ENCODE results near the gene MYEOV. TPM values are rescaled to one million over a fixed set of nuclear protein-coding genes. Genes with fewer than 3 reads are reported as not detected.

The MYEOV gene
- polyA plus RNA-seq, 1 donor (not counting 4 experiments of a cell fraction or from before 2014, with no cell fraction given): 1.4 TPM

- Histone ChIP-seq H3K27me3 (ENCODE audit: control insufficient read depth, extremely low read depth, insufficient read depth, low read length) (no peaks in the 10 kb centered on the region), H2AFZ (ENCODE audit: control insufficient read depth, low read length) (no peak overlapping the region), H3K4me2 (ENCODE audit: control insufficient read depth, extremely low read depth, insufficient read depth, low read depth, low read length) (no peak overlapping the region), H3K9me1 (ENCODE audit: control insufficient read depth, extremely low read depth, insufficient read depth, low read length) (no peaks in the 10 kb centered on the region), H3K9ac (ENCODE audit: control insufficient read depth, extremely low read depth, insufficient read depth, low read length) (no peak overlapping the region), H3K27ac (ENCODE audit: control insufficient read depth, insufficient read depth, low read length) (no peak overlapping the region), H4K20me1 (ENCODE audit: control insufficient read depth, extremely low read depth, insufficient read depth, low read length) (no peaks in the 10 kb centered on the region), H3K9me3 (ENCODE audit: control insufficient read depth, low read depth, low read length) (no peaks in the 10 kb centered on the region), H3K79me2 (ENCODE audit: control insufficient read depth, insufficient read depth, low read length) (no peaks in the 10 kb centered on the region), H3K4me1 (ENCODE audit: control insufficient read depth, extremely low read depth, insufficient read depth, low read length) (peaks cover 6% of the 10 kb centered on the region), H3K4me3 (ENCODE audit: control insufficient read depth in 2 of 3, extremely low read depth in 1 of 3, insufficient read depth in 2 of 3, low read depth in 1 of 3, low read length in 3 of 3) (no peak overlapping the region), H3K36me3 (ENCODE audit: control insufficient read depth in 2 of 2, extremely low read depth in 1 of 2, insufficient read depth in 2 of 2, low read length in 2 of 2) (no peaks in the 10 kb centered on the region)
- dilution Hi-C loops (cut with MboI; ENCODE audit: extremely low pct_ligation_motif_present, low sequenced_read_pairs): no loop called here
- DNase-seq (ENCODE audit: low read depth, low spot score) (no peak), FAIRE-seq (no peak)
- no peak for TF ChIP-seq CTCF (optimal IDR thresholded peaks at IDR 0.05 in 1 of 3, IDR thresholded peaks at IDR 0.05 in 1 of 3, conservative IDR thresholded peaks at IDR 0.05 in 1 of 3; ENCODE audit: extremely low read depth in 1 of 3, insufficient read depth in 2 of 3, low read length in 3 of 3)
- no peak for TF ChIP-seq EZH2 (IDR thresholded peaks at IDR 0.05; ENCODE audit: low read length)
These were observed 20.0 kb downstream of the MYEOV start for GRCh38 chr11:69313992-69314391.

GRCh38 chr11:69314555-69314954 lies 20.6 kb downstream of the MYEOV start:
- dilution Hi-C loops (cut with MboI; ENCODE audit: extremely low pct_ligation_motif_present, low sequenced_read_pairs): no loop called here
- H3K4me3 ChIP-seq (ENCODE audit: control insufficient read depth in 2 of 3, extremely low read depth in 1 of 3, insufficient read depth in 2 of 3, low read depth in 1 of 3, low read length in 3 of 3): no peak overlapping the region
- no peaks in the 10 kb centered on the region for H3K79me2 ChIP-seq (ENCODE audit: control insufficient read depth, insufficient read depth, low read length)
- no peak overlapping the region for H3K27ac ChIP-seq (ENCODE audit: control insufficient read depth, insufficient read depth, low read length)
- no peak overlapping the region for H3K4me2 ChIP-seq (ENCODE audit: control insufficient read depth, extremely low read depth, insufficient read depth, low read depth, low read length)
- no peak for TF ChIP-seq EZH2 (IDR thresholded peaks at IDR 0.05; ENCODE audit: low read length)
- no peak for TF ChIP-seq CTCF (optimal IDR thresholded peaks at IDR 0.05 in 1 of 3, IDR thresholded peaks at IDR 0.05 in 1 of 3, conservative IDR thresholded peaks at IDR 0.05 in 1 of 3; ENCODE audit: extremely low read depth in 1 of 3, insufficient read depth in 2 of 3, low read length in 3 of 3)
- H3K9ac ChIP-seq (ENCODE audit: control insufficient read depth, extremely low read depth, insufficient read depth, low read length): no peak overlapping the region
- no peaks in the 10 kb centered on the region for H3K36me3 ChIP-seq (ENCODE audit: control insufficient read depth in 2 of 2, extremely low read depth in 1 of 2, insufficient read depth in 2 of 2, low read length in 2 of 2)
- no peaks in the 10 kb centered on the region for H4K20me1 ChIP-seq (ENCODE audit: control insufficient read depth, extremely low read depth, insufficient read depth, low read length)
- H2AFZ ChIP-seq (ENCODE audit: control insufficient read depth, low read length): no peak overlapping the region
- H3K4me1 ChIP-seq (ENCODE audit: control insufficient read depth, extremely low read depth, insufficient read depth, low read length): peaks cover 6% of the 10 kb centered on the region
- no peak for DNase-seq (ENCODE audit: low read depth, low spot score)
- no peaks in the 10 kb centered on the region for H3K27me3 ChIP-seq (ENCODE audit: control insufficient read depth, extremely low read depth, insufficient read depth, low read length)
- no peaks in the 10 kb centered on the region for H3K9me3 ChIP-seq (ENCODE audit: control insufficient read depth, low read depth, low read length)
- no peak for FAIRE-seq
- H3K9me1 ChIP-seq (ENCODE audit: control insufficient read depth, extremely low read depth, insufficient read depth, low read length): no peaks in the 10 kb centered on the region

Data from keratinocyte (primary cell).